Measurements from ENCODE around the gene SPTAN1.
"Not testable (repeated sequence)": the region's sequence is repeated elsewhere in the genome, so short reads cannot be mapped to it uniquely, and the experiment has no call there.

SPTAN1 gene

DNA sequence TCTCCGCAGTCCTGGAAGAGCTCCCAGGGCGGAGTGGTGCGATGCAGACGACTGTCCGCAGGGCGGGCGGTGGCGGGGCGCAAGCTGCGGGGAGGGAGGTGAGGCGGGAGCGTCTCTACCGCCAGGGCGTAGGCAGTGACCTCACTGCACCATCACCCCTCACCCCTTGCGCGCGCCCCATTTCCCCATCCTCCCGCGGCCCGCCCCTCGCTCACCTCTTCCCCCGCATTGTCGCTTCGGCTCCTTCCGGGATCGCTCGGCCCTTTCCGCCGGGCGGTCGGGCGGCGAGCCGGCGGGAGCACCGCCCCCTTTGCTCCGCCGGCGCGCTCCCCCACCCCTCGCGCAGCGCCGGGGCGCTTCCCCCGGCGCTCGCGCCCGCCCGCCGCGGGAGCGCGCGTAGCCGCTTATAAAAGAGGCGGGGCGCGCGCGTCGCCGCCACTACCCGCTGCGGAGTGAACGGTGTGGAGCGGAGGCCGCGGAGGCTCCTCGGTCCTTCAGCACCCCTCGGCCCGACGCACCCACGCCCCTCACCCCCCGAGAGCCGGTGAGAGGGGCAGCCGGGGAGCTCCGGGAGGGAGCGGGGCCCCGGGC is at the start of gene SPTAN1:
SPTAN1 (plus strand) TSS at position 435 of the 591 bp plus-strand sequence. CDS start 14,154 bp downstream, outside the sequence.
- DNase-seq, result peak; percentile 97

- not testable (repeated sequence) for DNase-seq
Observed at GRCh38 chr9:128503415-128503825, 49.0 kb upstream of the SPTAN1 start.

DNA sequence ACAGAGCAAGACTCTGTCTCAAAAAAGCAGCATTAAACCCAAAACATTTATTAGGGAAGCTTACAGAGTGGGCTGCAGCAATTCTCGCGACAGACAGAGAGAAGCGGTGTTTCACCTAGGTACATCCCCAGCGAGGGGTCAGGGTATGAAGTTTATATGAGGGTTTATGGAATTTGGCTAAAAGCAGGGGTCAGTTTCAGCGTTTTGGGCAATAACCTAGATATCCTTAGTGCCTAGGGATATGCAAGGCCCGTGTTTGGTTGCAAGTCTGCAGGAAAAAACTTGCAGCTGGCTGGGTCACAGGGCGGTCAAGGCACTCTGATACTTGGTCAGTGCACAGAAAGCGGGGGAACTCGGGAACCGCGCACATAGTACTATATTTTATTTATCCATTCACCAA is 48.5 kb upstream of the SPTAN1 start:
- no peak for DNase-seq

DNA sequence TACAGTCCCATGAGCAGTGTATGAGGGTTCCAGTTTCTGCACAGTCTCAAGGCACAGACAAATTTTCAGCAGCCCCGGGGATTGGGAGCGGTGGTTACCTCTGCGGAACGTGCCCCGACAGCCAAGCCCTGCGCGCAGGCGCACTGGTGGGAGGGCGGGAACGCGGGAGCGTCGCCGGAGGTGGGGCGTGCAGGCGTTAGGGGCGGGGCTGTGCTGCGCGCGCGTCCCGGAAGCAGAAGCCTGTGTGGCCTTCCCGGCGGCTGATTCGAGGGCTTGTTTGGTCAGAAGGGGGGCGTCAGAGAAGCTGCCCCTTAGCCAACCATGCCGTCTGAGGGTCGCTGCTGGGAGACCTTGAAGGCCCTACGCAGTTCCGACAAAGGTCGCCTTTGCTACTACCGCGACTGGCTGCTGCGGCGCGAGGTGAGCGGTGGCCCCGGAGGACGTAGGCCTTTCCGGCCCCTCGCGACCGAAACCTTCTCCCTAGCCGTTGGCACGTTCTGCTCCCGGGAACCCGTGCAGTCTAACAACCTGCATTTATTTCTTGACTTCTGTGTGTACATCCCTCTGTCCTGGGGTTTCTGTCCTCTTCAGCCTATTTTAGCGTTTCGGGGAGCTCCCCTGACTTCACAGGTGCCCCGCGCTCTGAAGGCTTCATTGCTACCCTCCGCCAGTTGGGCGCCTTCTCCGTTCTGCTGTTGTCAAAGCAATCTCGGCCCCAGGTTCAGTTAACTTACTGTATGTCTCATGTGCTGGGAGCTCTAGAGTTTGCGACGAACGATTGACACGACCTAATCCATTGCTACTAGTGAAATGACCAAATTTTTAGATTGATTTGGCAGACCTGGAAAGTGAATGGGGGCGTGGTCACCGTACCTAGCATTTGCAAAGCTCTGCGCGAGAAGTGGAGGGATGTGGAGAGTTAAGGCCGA is 47.6 kb upstream of the SPTAN1 start, which contains the start of gene GLE1:
GLE1 (plus strand) TSS at position 235 of the 929 bp plus-strand sequence; CDS start at position 322, 87 bp downstream.
- peak; percentile 98 for DNase-seq

DNA sequence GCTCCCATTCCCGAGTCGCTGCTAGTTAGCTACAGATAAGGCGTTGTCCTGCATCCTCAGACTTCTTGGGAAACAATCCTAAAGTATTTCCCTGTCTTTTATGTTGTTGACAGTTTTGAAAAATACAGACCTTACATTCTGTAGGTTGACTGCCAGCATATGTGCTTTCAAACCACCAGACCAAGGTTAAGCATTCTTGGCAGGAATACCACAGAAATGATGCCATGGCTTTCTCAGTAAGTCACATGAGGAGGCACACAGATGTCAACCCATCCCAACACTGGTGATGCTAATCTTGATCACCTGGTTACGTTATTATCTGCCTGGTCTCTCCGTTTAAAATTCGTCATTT is 47.0 kb upstream of the SPTAN1 start:
- no peak for DNase-seq

DNA sequence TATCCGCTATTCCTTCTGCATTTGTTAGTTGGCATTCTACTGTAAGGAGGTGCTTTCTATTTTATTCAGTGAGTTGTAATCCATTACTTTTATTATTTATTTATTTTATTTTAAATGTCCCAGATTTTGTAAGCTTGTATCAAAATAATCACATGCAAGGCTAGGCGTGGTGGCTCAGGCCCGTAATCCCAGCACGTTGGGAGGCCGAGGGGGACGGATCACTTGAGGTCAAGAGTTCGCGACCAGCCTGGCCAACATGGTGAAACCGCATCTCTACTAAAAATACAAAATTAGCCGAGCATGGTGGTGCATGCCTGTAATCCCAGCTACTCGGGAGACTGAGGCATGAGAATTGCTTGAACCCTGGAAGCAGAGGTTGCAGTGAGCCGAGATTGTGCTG is 46.5 kb upstream of the SPTAN1 start:
- DNase-seq, result not testable (repeated sequence)

GRCh38 chr9:128512820-128513219 is 39.6 kb upstream of the SPTAN1 start:
- DNase-seq, result no peak

DNA sequence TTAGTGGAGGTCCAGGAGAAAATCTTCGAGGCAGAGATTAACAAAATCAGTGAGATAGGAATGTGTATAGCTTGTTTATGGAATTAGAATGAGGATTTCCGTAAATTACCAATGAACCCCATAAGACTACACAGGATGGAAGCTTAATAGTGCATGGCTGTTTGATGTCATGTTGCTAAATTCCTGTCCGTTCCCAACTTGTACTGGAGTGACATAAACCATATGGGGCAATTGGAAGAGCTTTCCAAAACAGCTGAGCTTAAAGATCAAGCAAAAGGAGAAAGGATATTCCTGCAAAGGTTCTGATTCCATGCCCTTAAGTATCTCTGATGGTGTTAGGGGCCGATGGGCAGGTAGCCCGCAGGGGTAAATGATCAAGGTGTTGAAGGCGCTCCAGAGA is 30.4 kb upstream of the SPTAN1 start:
- DNase-seq, result no peak

DNA sequence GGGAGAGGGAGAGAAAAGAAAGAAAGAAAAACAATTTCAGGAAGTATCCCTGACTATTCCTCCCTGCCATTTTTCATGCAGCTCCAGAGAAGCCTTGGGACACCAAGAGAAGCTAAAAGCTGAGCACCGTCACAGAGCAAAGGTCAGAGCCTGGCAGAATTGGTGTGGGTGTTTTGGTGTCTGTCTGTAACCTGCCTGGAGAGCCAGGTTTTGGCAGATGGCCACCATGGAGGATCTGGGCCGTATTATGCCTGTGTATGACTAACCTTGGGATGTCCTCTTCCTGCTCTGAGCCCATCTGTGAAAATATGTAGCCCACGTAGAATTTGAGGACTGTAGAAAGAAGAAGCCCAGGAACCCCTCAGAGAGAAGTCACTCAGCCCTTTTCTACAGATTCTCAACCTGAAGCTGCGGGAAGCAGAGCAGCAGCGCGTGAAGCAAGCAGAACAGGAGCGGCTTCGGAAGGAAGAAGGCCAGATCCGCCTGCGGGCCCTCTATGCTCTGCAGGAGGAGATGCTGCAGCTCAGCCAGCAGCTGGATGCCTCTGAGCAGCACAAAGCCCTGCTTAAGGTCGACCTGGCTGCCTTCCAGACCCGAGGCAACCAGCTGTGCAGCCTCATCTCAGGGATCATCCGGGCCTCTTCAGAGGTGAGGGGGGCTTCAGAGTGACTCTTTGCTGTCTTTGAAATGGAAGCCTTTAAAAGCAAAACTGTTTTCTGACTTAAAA is 29.0 kb upstream of the SPTAN1 start:
- no peak for DNase-seq

DNA sequence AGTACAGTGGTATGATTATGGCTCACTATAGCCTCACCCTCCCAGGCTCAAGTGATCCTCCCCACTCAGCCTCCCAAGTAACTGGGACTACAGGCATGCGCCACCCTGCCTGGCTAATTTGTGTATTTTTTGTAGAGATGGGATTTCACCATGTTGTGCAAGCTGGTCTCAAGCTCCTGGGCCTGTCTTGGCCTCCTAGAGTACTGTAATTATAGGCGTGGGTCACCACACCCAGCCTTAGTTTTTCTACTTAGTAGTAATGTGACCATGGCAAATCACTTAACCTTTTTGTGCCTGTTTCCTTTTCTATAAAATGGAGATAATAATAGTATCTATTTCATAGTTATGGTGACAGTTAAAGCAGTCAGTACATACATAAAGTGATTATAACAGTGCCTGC is 25.7 kb upstream of the SPTAN1 start:
- no peak for DNase-seq

- no peak for DNase-seq
Observed at GRCh38 chr9:128528445-128529160, 23.8 kb upstream of the SPTAN1 start.

- DNase-seq, result no peak
Observed at GRCh38 chr9:128529191-128529590, 23.2 kb upstream of the SPTAN1 start.

GRCh38 chr9:128532581-128532980 is 19.8 kb upstream of the SPTAN1 start:
- no peak for DNase-seq

DNA sequence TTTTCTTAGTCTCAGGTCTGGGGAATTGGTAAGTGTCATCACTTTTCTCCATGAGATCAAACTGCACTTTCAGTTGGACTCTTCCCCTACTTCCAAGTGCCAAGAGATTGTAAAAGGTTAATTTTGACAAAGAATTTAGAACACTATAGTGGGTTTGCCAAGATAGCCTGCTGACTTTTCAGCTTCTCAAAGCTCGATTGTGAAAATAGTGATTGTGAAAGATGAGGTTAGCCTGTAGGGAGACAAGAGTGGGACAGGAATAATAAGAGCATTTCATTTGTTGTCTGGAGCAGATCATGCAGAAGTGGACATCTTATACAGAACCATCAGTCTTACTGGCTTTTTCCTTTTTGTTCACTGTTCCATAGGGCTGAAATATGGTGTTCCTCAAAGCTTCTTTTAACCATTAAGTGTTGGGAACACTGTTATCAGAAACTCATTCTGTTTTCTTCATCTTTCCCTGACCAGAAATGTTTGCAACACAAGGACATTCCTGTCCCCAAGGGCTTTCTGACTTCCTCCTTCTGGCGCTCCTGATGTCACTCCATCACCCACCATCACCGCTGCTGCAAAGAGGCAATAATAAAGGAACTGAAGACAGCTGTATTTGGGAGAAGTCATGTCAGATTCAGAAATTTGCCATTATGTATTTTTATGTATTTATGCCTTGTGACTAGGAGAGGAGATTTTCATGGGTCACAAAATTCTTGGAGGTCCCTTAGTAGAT is 11.6 kb upstream of the SPTAN1 start:
- DNase-seq, result no peak

DNA sequence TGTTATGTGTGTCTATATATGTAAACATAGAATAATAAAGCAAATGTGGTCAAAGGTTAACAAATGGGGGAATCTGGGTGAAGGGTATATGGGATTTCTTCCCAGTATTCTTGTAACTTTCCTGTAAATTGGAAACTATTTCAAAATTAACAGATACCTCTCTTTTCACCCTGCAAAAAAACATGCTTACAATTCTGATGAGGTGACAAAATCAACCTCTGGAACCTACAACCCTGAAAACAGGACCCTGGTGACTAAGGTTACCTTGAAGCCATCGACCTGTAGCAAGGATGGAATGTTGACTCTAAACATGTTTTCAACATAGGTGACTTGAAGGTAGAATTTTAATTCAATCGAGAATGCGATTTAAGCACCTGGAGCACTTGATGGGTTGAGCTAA is 5.9 kb upstream of the SPTAN1 start:
- DNase-seq, result no peak

GRCh38 chr9:128548876-128549275 is 3.5 kb upstream of the SPTAN1 start:
- DNase-seq, result no peak

DNA sequence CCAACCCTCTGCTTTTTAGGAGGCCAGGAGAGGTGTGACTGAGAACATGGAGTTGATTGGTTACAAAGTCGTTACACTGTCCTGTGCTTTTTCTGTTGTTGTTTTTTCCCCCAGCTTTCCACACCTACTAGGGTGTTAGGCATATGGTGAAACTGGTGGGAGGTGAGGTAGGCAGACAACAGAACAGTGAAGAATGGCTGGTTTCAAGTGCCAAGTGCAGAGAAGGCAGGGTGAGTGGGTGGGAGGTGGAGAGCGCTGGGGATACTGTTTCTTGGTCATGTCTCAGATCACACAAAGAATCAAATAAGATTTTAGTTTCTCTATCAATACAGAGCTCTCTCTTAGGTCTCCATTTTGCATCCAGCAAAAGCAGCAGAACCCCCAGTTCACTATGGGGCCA is 2.2 kb upstream of the SPTAN1 start:
- peak; percentile 54 for DNase-seq

- DNase-seq, result no peak
Observed at GRCh38 chr9:128550770-128551656, 1.4 kb upstream of the SPTAN1 start.

DNA sequence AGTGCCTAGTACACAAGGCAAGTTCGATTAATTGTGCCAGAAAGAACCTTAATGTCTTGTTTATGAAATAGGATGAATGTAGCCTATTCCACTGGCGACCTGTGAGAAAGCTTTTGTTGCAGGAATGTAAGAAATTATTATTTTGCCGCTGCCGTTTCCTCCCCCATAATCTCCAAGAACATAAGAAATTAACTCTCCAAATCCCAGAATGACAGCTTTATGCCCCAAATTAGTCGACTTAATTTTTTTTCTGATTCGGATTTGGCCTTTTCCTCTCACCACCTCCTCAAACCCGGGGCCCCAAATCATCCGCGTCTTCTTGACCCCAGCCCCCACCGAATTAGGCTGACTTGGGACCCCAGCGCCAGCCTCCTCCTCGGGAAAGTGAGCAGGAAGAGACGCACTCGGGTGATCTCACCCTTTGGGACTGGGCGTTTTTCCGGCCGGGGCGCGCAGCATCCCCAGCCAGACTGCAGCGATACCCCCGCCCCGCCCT is 682 bp upstream of the SPTAN1 start:
- DNase-seq, result no peak

DNA sequence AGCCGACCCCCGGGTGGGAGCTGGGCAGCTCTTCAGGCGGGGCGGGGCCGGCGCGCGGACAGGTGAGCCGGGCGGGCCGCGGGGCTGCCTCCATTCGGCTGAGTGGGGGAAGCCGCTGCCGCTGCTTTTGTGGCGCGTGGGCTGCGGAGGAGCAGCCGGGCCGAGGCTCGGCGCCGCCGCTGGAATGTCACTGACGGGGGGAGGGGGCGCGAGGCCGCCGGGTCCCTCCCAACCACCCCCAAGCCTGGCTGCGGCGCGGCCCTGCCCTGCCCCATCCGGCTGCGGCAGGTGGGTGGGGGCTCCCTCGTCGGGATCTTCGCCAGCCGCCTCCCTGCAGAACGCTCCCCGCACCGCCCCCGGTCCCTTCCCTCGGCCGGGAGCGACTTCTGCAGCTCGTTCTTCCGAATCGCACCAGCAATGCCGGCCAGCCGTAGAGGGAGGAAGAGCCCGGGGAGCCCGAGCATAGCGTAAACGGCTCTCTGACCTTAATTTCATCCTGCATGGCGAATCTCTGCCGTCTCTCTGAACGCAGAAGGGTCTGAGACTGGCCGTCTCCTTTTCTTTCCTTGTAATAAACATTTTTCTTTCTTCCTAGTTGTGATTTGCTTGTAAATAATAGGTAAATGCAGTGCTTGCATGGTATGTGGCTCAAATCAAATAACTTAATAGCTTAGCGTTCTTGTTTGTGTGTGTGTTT is 505 bp downstream of the SPTAN1 start:
- peak; percentile 63 for DNase-seq
